Esophagus muscularis mucosa (tissue), 4 donors: Measurements from ENCODE around the gene CD19. TPM values are rescaled to one million over a fixed set of nuclear protein-coding genes. Genes with fewer than 3 reads are reported as not detected.

Experiments used
- DNase-seq: peaks from one replicate; pipeline ENCODE4 v3.0.0-alpha.2; 2017; ENCODE audit errors: extremely low spot score
- H3K27ac ChIP-seq, 4 donors: fragments of 200-600 bp; sonication (generic); replicated peaks in 1 of 4; 1 replicate in 3 of 4; 2 replicates in 1 of 4; pipeline ENCODE4 v1.5.1; 2016 to 2019; ENCODE audit warnings: mild to moderate bottlenecking in 1 of 4
- H3K27me3 ChIP-seq, 4 donors: fragments of 200-600 bp; sonication (generic); one replicate each; pipeline versions ENCODE4 v1.5.1 to v1.6.0; 2016 to 2019
- H3K36me3 ChIP-seq, 4 donors: fragments of 200-600 bp; sonication (generic); one replicate each; pipeline ENCODE4 v1.5.1; 2016 to 2019
- H3K4me1 ChIP-seq, 4 donors: fragments of 200-600 bp; sonication (generic); one replicate each; pipeline ENCODE4 v1.5.1; 2016 to 2019
- H3K4me3 ChIP-seq, 4 donors: fragments of 200-600 bp; sonication (generic); 1 replicate in 2 of 4; 2 replicates in 2 of 4; pipeline ENCODE4 v1.5.1; 2016 to 2019; ENCODE audit warnings: mild to moderate bottlenecking in 4 of 4, moderate library complexity in 1 of 4
- H3K9me3 ChIP-seq, 4 donors: fragments of 200-600 bp; sonication (generic); 1 replicate in 3 of 4; 2 replicates in 1 of 4; pipeline ENCODE4 v1.5.1; 2016 to 2019
- CTCF ChIP-seq, 3 experiments: fragments of 200-600 bp in 2 of 3; fragments of 450-650 bp in 1 of 3; sonication (generic) in 2 of 3; IDR thresholded peaks; one replicate each; pipeline ENCODE4 v1.5.1; 2017 to 2019; ENCODE audit warnings: antibody characterized with exemption in 3 of 3, mild to moderate bottlenecking in 2 of 3, moderate library complexity in 1 of 3
- EP300 ChIP-seq: sonication (generic); formaldehyde crosslinking; IDR thresholded peaks from one replicate; pipeline ENCODE4 v1.6.1; 2017; ENCODE audit warnings: antibody characterized with exemption
- POLR2A ChIP-seq: fragments of 450-650 bp; IDR thresholded peaks from one replicate; pipeline ENCODE4 v1.6.1; 2017; ENCODE audit warnings: antibody characterized with exemption, moderate library complexity, mild to moderate bottlenecking, low read depth
- POLR2AphosphoS5 ChIP-seq, 2 donors: sonication (generic); formaldehyde crosslinking; IDR thresholded peaks; one replicate each; pipeline ENCODE4 v1.6.1; 2017; ENCODE audit warnings: antibody characterized with exemption in 2 of 2
- WGBS: methylation state at CpG from one replicate; pipeline ENCODE4 v1.1.5; 2018; 5-methylcytosine and 5-hydroxymethylcytosine counted together
- intact Hi-C: fragments of 100-400 bp; cut with DNase I; formaldehyde crosslinking; loops from one replicate; pipeline ENCODE4 v1.15.1; 2023
- total RNA-seq, 4 donors: library from RNA; depleted of rRNA; stranded (reverse); fragments of >200 nt; gene quantifications; one replicate each; pipeline versions ENCODE4 v1.1.0 to v1.2.1, GENCODE V29; 2016

Gene CD19
- total RNA-seq, 4 donors from 2014 or later, result 0.66 TPM; not detected in 3

GRCh38 chr16:28902909-28903308 lies 28.9 kb upstream of the CD19 start:
- H3K36me3 ChIP-seq, result peaks cover 12 to 40% (median 36%) of the 10 kb centered on the region in 4 donors
- WGBS, result 58% methylated on average over 11 of the region's 11 CpGs
- intact Hi-C loops, result no loop called here
- H3K9me3 ChIP-seq, result no peaks in the 10 kb centered on the region
- TF ChIP-seq CTCF (IDR thresholded peaks at IDR 0.05) (no peak), EP300 (no peak), POLR2A (no peak), POLR2AphosphoS5 (IDR thresholded peaks at IDR 0.05) (no peak)
- no peak for DNase-seq
- no peaks in the 10 kb centered on the region for H3K27me3 ChIP-seq
- H3K4me1 ChIP-seq, result no peaks in the 10 kb centered on the region
- no peak overlapping the region for H3K4me3 ChIP-seq
- H3K27ac ChIP-seq, result no peak overlapping the region

- 86% methylated on average over 23 of the region's 29 CpGs for WGBS
- no peaks in the 10 kb centered on the region for H3K27me3 ChIP-seq
- no peaks in the 10 kb centered on the region for H3K4me1 ChIP-seq
- no peaks in the 10 kb centered on the region for H3K9me3 ChIP-seq
- intact Hi-C loops, result no loop called here
- DNase-seq, result no peak
- H3K4me3 ChIP-seq, result no peak overlapping the region
- TF ChIP-seq CTCF (IDR thresholded peaks at IDR 0.05) (no peak), POLR2AphosphoS5 (IDR thresholded peaks at IDR 0.05) (no peak), EP300 (no peak), POLR2A (no peak)
- H3K36me3 ChIP-seq, result peaks cover 17 to 46% (median 42%) of the 10 kb centered on the region in 4 donors
- H3K27ac ChIP-seq, result no peak overlapping the region
These were observed 28.3 kb upstream of the CD19 start for GRCh38 chr16:28903344-28904042.

- Histone ChIP-seq H3K27ac (no peak overlapping the region), H3K4me1 (no peaks in the 10 kb centered on the region), H3K27me3 (no peaks in the 10 kb centered on the region), H3K9me3 (no peaks in the 10 kb centered on the region), H3K36me3 (peaks cover 19 to 55% (median 47%) of the 10 kb centered on the region in 4 donors), H3K4me3 (no peak overlapping the region)
- TF ChIP-seq POLR2A (no peak), CTCF (IDR thresholded peaks at IDR 0.05) (no peak), POLR2AphosphoS5 (IDR thresholded peaks at IDR 0.05) (no peak), EP300 (no peak)
- intact Hi-C loops, result no loop called here
- WGBS, result 77% methylated on average over 11 of the region's 14 CpGs
- no peak for DNase-seq
These were observed 27.4 kb upstream of the CD19 start for GRCh38 chr16:28904363-28904762.

GRCh38 chr16:28904828-28905227 lies 26.9 kb upstream of the CD19 start:
- Histone ChIP-seq H3K9me3 (no peaks in the 10 kb centered on the region), H3K27ac (no peak overlapping the region), H3K27me3 (no peaks in the 10 kb centered on the region), H3K4me3 (no peak overlapping the region), H3K36me3 (peaks cover 19 to 58% (median 48%) of the 10 kb centered on the region in 4 donors), H3K4me1 (no peaks in the 10 kb centered on the region)
- intact Hi-C loops, result no loop called here
- no peak for DNase-seq
- TF ChIP-seq CTCF (IDR thresholded peaks at IDR 0.05) (no peak), POLR2AphosphoS5 (IDR thresholded peaks at IDR 0.05) (no peak), EP300 (no peak), POLR2A (no peak)
- 95% methylated on average over 13 of the region's 16 CpGs for WGBS
